Activated naive CD4-positive, alpha-beta T cell treated with anti-CD3 and anti-CD28 coated beads, Interleukin-2, amount 50 U/mL, for 24 hours (primary cell): Measurements from ENCODE around the gene PDE4A.
A peak's percentile ranks its signal among the peaks of the same experiment; 100 is the strongest.

ENCODE experiments used
- H3K27ac Mint-ChIP-seq: one replicate; pipeline ENCODE4 v1.8.0; 2021; ENCODE audit warnings: mild to moderate bottlenecking, mixed read lengths
- H3K27me3 Mint-ChIP-seq: one replicate; pipeline ENCODE4 v1.8.0; 2021; ENCODE audit warnings: mixed read lengths
- H3K36me3 Mint-ChIP-seq: one replicate; pipeline ENCODE4 v1.8.0; 2021; ENCODE audit warnings: mixed read lengths
- H3K4me1 Mint-ChIP-seq: one replicate; pipeline ENCODE4 v1.8.0; 2021; ENCODE audit warnings: mixed read lengths
- H3K4me3 Mint-ChIP-seq: one replicate; pipeline ENCODE4 v1.8.0; 2021; ENCODE audit warnings: mild to moderate bottlenecking, mixed read lengths
- H3K9me3 Mint-ChIP-seq: one replicate; pipeline ENCODE4 v1.8.0; 2021; ENCODE audit warnings: mixed read lengths

Gene PDE4A

GRCh38 chr19:10500247-10500592 lies 79.9 kb downstream of the PDE4A start:
- Mint-ChIP-seq H3K9me3 (no peaks in the 10 kb centered on the region), H3K27ac (peak overlapping the region; percentile 48), H3K36me3 (peaks cover 6% of the 10 kb centered on the region), H3K4me3 (peak overlapping the region; percentile 68), H3K27me3 (no peaks in the 10 kb centered on the region), H3K4me1 (peaks cover 38% of the 10 kb centered on the region)

GRCh38 chr19:10501971-10502523 lies 81.7 kb downstream of the PDE4A start:
- no peaks in the 10 kb centered on the region for H3K9me3 Mint-ChIP-seq
- peak overlapping the region; percentile 88 for H3K27ac Mint-ChIP-seq
- H3K4me1 Mint-ChIP-seq, result peaks cover 43% of the 10 kb centered on the region
- no peaks in the 10 kb centered on the region for H3K27me3 Mint-ChIP-seq
- H3K4me3 Mint-ChIP-seq, result peak overlapping the region; percentile 93
- peaks cover 6% of the 10 kb centered on the region for H3K36me3 Mint-ChIP-seq

- Mint-ChIP-seq H3K4me3 (peak overlapping the region; percentile 93), H3K9me3 (no peaks in the 10 kb centered on the region), H3K36me3 (peaks cover 5% of the 10 kb centered on the region), H3K4me1 (peaks cover 40% of the 10 kb centered on the region), H3K27ac (peak overlapping the region; percentile 88), H3K27me3 (no peaks in the 10 kb centered on the region)
Measured at GRCh38 chr19:10502524-10503001, 82.2 kb downstream of the PDE4A start.

GRCh38 chr19:10503002-10503789 lies 82.9 kb downstream of the PDE4A start, which contains the start of gene KEAP1:
Gene KEAP1 (minus strand): TSS chr19:10503356. CDS start chr19:10500033, 3,323 bp downstream.
- H3K9me3 Mint-ChIP-seq, result no peaks in the 10 kb centered on the region
- H3K27ac Mint-ChIP-seq, result peak within 1 kb of the TSS; percentile 98

GRCh38 chr19:10505583-10506229 lies 85.4 kb downstream of the PDE4A start:
- Mint-ChIP-seq H3K9me3 (no peaks in the 10 kb centered on the region), H3K4me1 (peaks cover 27% of the 10 kb centered on the region), H3K27me3 (no peaks in the 10 kb centered on the region), H3K36me3 (no peaks in the 10 kb centered on the region), H3K4me3 (no peak overlapping the region), H3K27ac (no peak overlapping the region)

More at GRCh38 chr19:10503002-10503789, 82.9 kb downstream of the PDE4A start, which contains the start of gene KEAP1:
- Mint-ChIP-seq H3K4me3 (peak within 1 kb of the TSS; percentile 93), H3K36me3 (peaks cover 5% of the 10 kb centered on the region), H3K4me1 (peaks cover 39% of the 10 kb centered on the region), H3K27me3 (no peaks in the 10 kb centered on the region)

GRCh38 chr19:10508036-10508435 lies 87.7 kb downstream of the PDE4A start:
- H3K4me1 Mint-ChIP-seq, result peaks cover 21% of the 10 kb centered on the region
- H3K27ac Mint-ChIP-seq, result no peak overlapping the region
- no peak overlapping the region for H3K4me3 Mint-ChIP-seq
- H3K9me3 Mint-ChIP-seq, result no peaks in the 10 kb centered on the region
- H3K36me3 Mint-ChIP-seq, result no peaks in the 10 kb centered on the region
- H3K27me3 Mint-ChIP-seq, result peaks cover 3% of the 10 kb centered on the region

GRCh38 chr19:10508707-10509106 lies 88.4 kb downstream of the PDE4A start:
- H3K4me3 Mint-ChIP-seq, result no peak overlapping the region
- H3K9me3 Mint-ChIP-seq, result no peaks in the 10 kb centered on the region
- H3K27ac Mint-ChIP-seq, result no peak overlapping the region
- H3K4me1 Mint-ChIP-seq, result peaks cover 23% of the 10 kb centered on the region
- H3K27me3 Mint-ChIP-seq, result peaks cover 9% of the 10 kb centered on the region
- H3K36me3 Mint-ChIP-seq, result peaks cover 4% of the 10 kb centered on the region

GRCh38 chr19:10510301-10510802 lies 90.0 kb downstream of the PDE4A start:
- Mint-ChIP-seq H3K36me3 (peaks cover 4% of the 10 kb centered on the region), H3K4me3 (no peak overlapping the region), H3K4me1 (peaks cover 22% of the 10 kb centered on the region), H3K27ac (no peak overlapping the region), H3K27me3 (peaks cover 12% of the 10 kb centered on the region), H3K9me3 (no peaks in the 10 kb centered on the region)

- Mint-ChIP-seq H3K27ac (no peak overlapping the region), H3K27me3 (peaks cover 26% of the 10 kb centered on the region), H3K4me1 (peaks cover 31% of the 10 kb centered on the region), H3K36me3 (peaks cover 4% of the 10 kb centered on the region), H3K9me3 (no peaks in the 10 kb centered on the region), H3K4me3 (peak overlapping the region; percentile 37)
Measured at GRCh38 chr19:10513223-10513622, 92.9 kb downstream of the PDE4A start.

- Mint-ChIP-seq H3K9me3 (no peaks in the 10 kb centered on the region), H3K4me3 (peak overlapping the region; percentile 64), H3K27me3 (peaks cover 35% of the 10 kb centered on the region), H3K36me3 (peaks cover 4% of the 10 kb centered on the region), H3K4me1 (peaks cover 37% of the 10 kb centered on the region), H3K27ac (no peak overlapping the region)
Measured at GRCh38 chr19:10514211-10515145, 94.1 kb downstream of the PDE4A start.

- no peak overlapping the region for H3K27ac Mint-ChIP-seq
- H3K36me3 Mint-ChIP-seq, result peaks cover 4% of the 10 kb centered on the region
- H3K4me1 Mint-ChIP-seq, result peaks cover 36% of the 10 kb centered on the region
- no peaks in the 10 kb centered on the region for H3K9me3 Mint-ChIP-seq
- peak overlapping the region; percentile 72 for H3K4me3 Mint-ChIP-seq
- H3K27me3 Mint-ChIP-seq, result peaks cover 38% of the 10 kb centered on the region
Measured at GRCh38 chr19:10516064-10516385, 95.7 kb downstream of the PDE4A start.

- peaks cover 37% of the 10 kb centered on the region for H3K27me3 Mint-ChIP-seq
- H3K36me3 Mint-ChIP-seq, result peaks cover 4% of the 10 kb centered on the region
- H3K4me1 Mint-ChIP-seq, result peaks cover 36% of the 10 kb centered on the region
- no peak overlapping the region for H3K27ac Mint-ChIP-seq
- no peaks in the 10 kb centered on the region for H3K9me3 Mint-ChIP-seq
- H3K4me3 Mint-ChIP-seq, result peak overlapping the region; percentile 72
Measured at GRCh38 chr19:10516671-10517286, 96.4 kb downstream of the PDE4A start.

- H3K4me1 Mint-ChIP-seq, result peaks cover 36% of the 10 kb centered on the region
- peaks cover 37% of the 10 kb centered on the region for H3K27me3 Mint-ChIP-seq
Measured at GRCh38 chr19:10517361-10517759, 97.0 kb downstream of the PDE4A start, which contains the start of gene S1PR5. Gene S1PR5 (minus strand): TSS chr19:10517447. CDS start chr19:10515011, 2,436 bp downstream.

GRCh38 chr19:10517760-10518443 lies 97.6 kb downstream of the PDE4A start:
- Mint-ChIP-seq H3K36me3 (peaks cover 4% of the 10 kb centered on the region), H3K27ac (no peak overlapping the region), H3K4me1 (peaks cover 36% of the 10 kb centered on the region), H3K4me3 (peak overlapping the region; percentile 67), H3K9me3 (no peaks in the 10 kb centered on the region), H3K27me3 (peaks cover 37% of the 10 kb centered on the region)

More at GRCh38 chr19:10517361-10517759, 97.0 kb downstream of the PDE4A start, which contains the start of gene S1PR5:
- Mint-ChIP-seq H3K4me3 (peak within 1 kb of the TSS; percentile 72), H3K9me3 (no peaks in the 10 kb centered on the region), H3K27ac (no peak within 1 kb of the TSS), H3K36me3 (peaks cover 4% of the 10 kb centered on the region)
